SU-DHL-6 (cell line): ENCODE data around the gene TAF10.

ENCODE experiments used
- H2AFZ ChIP-seq: fragments of 200-600 bp; sonication (generic); 2 replicates; pipeline ENCODE4 v1.6.1; 2014; ENCODE audit warnings: low read depth, mild to moderate bottlenecking, moderate library complexity, mixed read lengths, antibody characterized with exemption, low read length; ENCODE audit not compliant: severe bottlenecking
- H3F3A ChIP-seq: fragments of 200-600 bp; shearing (Covaris generic); 2 replicates; pipeline ENCODE4 v1.6.0; 2016; ENCODE audit warnings: antibody characterized with exemption, mild to moderate bottlenecking; ENCODE audit not compliant: insufficient read depth
- H3K27ac ChIP-seq: fragments of 200-600 bp; sonication (generic); 2 replicates; pipeline ENCODE4 v1.5.1; 2016; ENCODE audit warnings: low read depth, mild to moderate bottlenecking, low read length, moderate library complexity, mixed read lengths
- H3K27me3 ChIP-seq: fragments of 200-600 bp; sonication (generic), shearing (Covaris generic); 2 replicates; pipeline ENCODE4 v1.6.0; 2014; ENCODE audit warnings: mild to moderate bottlenecking, low read length
- H3K36me3 ChIP-seq: fragments of 200-600 bp; sonication (generic); 2 replicates; pipeline ENCODE4 v1.6.1; 2014; ENCODE audit warnings: mild to moderate bottlenecking, low read length, mixed read lengths
- H3K4me2 ChIP-seq: fragments of 300-600, 200-600 bp; shearing (Covaris generic), sonication (generic); 2 replicates; pipeline ENCODE4 v1.6.0; 2014; ENCODE audit warnings: low read length, low read depth, mild to moderate bottlenecking; ENCODE audit not compliant: poor library complexity, severe bottlenecking
- H3K4me3 ChIP-seq: fragments of 200-600 bp; sonication (generic); 2 replicates; pipeline ENCODE4 v1.5.1; 2014; ENCODE audit warnings: antibody characterized with exemption, low read length, mild to moderate bottlenecking, mixed read lengths; ENCODE audit not compliant: insufficient read depth, poor library complexity, severe bottlenecking
- H3K79me2 ChIP-seq: fragments of 200-600 bp; sonication (generic); 2 replicates; pipeline ENCODE4 v1.6.1; 2014; ENCODE audit warnings: mild to moderate bottlenecking, low read length, moderate library complexity; ENCODE audit not compliant: insufficient read depth
- H3K9ac ChIP-seq: fragments of 200-600 bp; sonication (generic); 2 replicates; pipeline ENCODE4 v1.7.0; 2014; ENCODE audit warnings: mild to moderate bottlenecking, low read length
- H3K9me2 ChIP-seq: fragments of 200-600 bp; sonication (generic); replicated peaks from 2 replicates; pipeline ENCODE4 v1.6.1; 2014; ENCODE audit warnings: low read length; ENCODE audit not compliant: insufficient read depth
- H3K9me3 ChIP-seq: fragments of 200-600 bp; sonication (generic); 2 replicates; pipeline ENCODE4 v1.6.1; 2014; ENCODE audit warnings: low read length, mixed read lengths; ENCODE audit not compliant: insufficient read depth
- H4K20me1 ChIP-seq: fragments of 200-600 bp; sonication (generic); 2 replicates; pipeline ENCODE4 v1.6.1; 2014; ENCODE audit warnings: low read depth, mild to moderate bottlenecking, antibody characterized with exemption, low read length, moderate library complexity, mixed read lengths
- EZH2phosphoT487 ChIP-seq: fragments of 200-600 bp; sonication (generic), shearing (Covaris generic); conservative IDR thresholded peaks from 2 replicates; pipeline ENCODE4 v1.6.1; 2018; ENCODE audit warnings: mild to moderate bottlenecking, antibody characterized with exemption, low read length, moderate library complexity, mixed read lengths
- TF ChIP-seq, protein P1 (sequence below): fragments of 200-600 bp; sonication (generic); IDR thresholded peaks from one replicate; pipeline ENCODE4 v1.5.1; 2017; ENCODE audit warnings: antibody characterized with exemption, mild to moderate bottlenecking, low read length, moderate library complexity; ENCODE audit not compliant: insufficient read depth, poor library complexity, severe bottlenecking

Gene TAF10

DNA sequence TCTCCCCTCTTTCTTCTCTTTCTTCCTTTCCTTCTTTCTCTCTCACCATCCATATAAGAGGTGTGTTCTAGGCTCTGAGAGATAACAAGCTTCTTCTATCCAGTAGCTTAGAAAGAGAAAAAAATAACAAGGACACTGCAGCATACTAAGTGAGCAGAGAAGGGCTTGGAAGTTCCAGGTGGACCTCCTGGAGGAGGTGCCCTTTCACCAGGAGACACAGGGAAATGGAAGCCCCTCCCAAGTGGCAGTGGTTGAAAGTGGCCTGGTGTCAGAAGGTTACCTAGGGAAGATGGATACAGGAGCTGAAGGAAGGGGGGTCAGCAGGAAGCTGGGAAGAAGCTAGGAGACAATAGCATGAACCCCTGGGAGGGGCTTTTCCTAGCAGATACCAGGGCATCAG is 38.1 kb upstream of the TAF10 start:
- H3K36me3 ChIP-seq = no peaks in the 10 kb centered on the region
- H3K79me2 ChIP-seq = no peaks in the 10 kb centered on the region

DNA sequence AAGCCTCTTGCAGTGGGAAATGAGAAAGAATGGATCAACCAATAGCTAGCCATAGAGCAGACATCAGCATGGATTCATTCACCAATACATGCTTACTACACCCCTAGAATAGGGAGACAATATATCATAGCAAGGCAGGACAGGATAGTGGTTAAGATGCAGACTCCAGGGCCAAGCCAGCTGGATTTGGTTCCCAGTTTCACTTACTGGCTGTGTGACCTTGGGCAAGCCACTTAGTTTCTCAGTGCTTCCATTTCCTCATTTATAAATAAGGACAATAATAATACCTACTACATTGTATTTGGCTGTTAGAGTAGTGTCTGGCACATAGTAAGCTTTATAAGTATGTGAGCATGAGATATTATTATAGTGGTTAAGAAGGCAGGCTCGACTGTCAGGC is 36.5 kb upstream of the TAF10 start:
- Histone ChIP-seq H3K4me3 (no peak overlapping the region), H3K9me2 (no peaks in the 10 kb centered on the region), H2AFZ (no peak overlapping the region), H3K36me3 (no peaks in the 10 kb centered on the region), H3K27me3 (no peaks in the 10 kb centered on the region), H4K20me1 (no peaks in the 10 kb centered on the region), H3K79me2 (no peaks in the 10 kb centered on the region), H3K9ac (no peak overlapping the region), H3K27ac (no peak overlapping the region), H3K4me2 (no peak overlapping the region), H3K9me3 (no peaks in the 10 kb centered on the region), H3F3A (no peaks in the 10 kb centered on the region)
- TF ChIP-seq, protein P1, sequence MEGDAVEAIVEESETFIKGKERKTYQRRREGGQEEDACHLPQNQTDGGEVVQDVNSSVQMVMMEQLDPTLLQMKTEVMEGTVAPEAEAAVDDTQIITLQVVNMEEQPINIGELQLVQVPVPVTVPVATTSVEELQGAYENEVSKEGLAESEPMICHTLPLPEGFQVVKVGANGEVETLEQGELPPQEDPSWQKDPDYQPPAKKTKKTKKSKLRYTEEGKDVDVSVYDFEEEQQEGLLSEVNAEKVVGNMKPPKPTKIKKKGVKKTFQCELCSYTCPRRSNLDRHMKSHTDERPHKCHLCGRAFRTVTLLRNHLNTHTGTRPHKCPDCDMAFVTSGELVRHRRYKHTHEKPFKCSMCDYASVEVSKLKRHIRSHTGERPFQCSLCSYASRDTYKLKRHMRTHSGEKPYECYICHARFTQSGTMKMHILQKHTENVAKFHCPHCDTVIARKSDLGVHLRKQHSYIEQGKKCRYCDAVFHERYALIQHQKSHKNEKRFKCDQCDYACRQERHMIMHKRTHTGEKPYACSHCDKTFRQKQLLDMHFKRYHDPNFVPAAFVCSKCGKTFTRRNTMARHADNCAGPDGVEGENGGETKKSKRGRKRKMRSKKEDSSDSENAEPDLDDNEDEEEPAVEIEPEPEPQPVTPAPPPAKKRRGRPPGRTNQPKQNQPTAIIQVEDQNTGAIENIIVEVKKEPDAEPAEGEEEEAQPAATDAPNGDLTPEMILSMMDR = no peak
- no peak for TF ChIP-seq EZH2phosphoT487

More for the DNA sequence above, 38.1 kb upstream of the TAF10 start:
- H2AFZ ChIP-seq = no peak overlapping the region
- no peaks in the 10 kb centered on the region for H3K27me3 ChIP-seq
- TF ChIP-seq EZH2phosphoT487 = no peak
- TF ChIP-seq, protein P1 = no peak
- H4K20me1 ChIP-seq = no peaks in the 10 kb centered on the region
- H3K9ac ChIP-seq = no peak overlapping the region
- no peak overlapping the region for H3K27ac ChIP-seq
- H3K9me3 ChIP-seq = no peaks in the 10 kb centered on the region
- H3K4me2 ChIP-seq = no peak overlapping the region
- no peak overlapping the region for H3K4me3 ChIP-seq
- no peaks in the 10 kb centered on the region for H3K9me2 ChIP-seq
- no peaks in the 10 kb centered on the region for H3F3A ChIP-seq

DNA sequence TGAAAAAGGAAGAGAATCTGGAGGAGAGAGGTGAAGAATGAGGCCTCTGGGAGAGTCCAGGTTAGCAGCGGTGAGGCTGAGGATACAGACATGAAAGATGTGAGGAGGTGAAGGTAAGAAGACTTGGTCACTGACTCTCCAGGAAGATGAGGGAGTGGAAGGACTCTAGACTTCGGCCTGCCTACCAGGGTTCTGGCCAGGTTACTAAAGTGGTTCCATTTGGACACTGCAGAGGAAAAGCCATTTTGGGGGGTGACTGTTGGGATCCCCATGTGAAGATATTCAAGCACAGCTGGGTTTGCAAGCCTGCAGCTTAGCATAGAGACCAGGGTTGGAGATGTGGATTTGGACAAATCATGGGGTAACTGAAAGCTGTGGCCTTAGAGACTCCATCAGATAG is 35.8 kb upstream of the TAF10 start:
- no peaks in the 10 kb centered on the region for H3F3A ChIP-seq
- H3K4me3 ChIP-seq = no peak overlapping the region
- no peaks in the 10 kb centered on the region for H3K79me2 ChIP-seq
- H3K9ac ChIP-seq = no peak overlapping the region
- no peak overlapping the region for H2AFZ ChIP-seq
- no peaks in the 10 kb centered on the region for H3K36me3 ChIP-seq
- TF ChIP-seq, protein P1 = no peak
- no peak for TF ChIP-seq EZH2phosphoT487
- no peaks in the 10 kb centered on the region for H3K9me2 ChIP-seq
- no peaks in the 10 kb centered on the region for H3K9me3 ChIP-seq
- H3K27ac ChIP-seq = no peak overlapping the region
- no peak overlapping the region for H3K4me2 ChIP-seq
- H4K20me1 ChIP-seq = no peaks in the 10 kb centered on the region
- H3K27me3 ChIP-seq = no peaks in the 10 kb centered on the region
